ENCODE results near the gene GIMAP1.

The GIMAP1 gene

DNA sequence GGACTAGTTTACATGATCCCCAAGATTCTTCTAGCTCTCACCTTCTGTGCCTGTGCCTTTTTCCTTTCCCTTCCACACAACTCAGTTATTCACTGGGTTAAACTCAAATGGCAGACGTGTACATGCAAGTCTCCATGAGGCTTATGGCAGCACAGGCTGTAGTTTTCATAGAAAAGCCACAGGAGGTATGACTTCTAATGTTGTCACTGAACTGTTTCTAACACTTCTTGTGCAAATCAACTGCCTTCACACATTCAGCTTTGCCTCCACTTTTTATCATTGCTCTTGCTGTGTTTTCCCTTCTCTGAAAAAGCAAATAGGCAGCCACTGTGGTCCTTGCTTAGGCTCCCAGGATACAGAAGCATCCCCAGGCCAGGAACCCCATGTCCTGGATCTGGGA is 15.5 kb downstream of the GIMAP1 start:
- ATAC-seq (replicated peaks), result peak; percentile 69
- no peak for DNase-seq
- Mint-ChIP-seq H3K9me3 (peaks cover 7 to 18% of the 10 kb centered on the region in 2 donors), H3K36me3 (ENCODE audit: insufficient read depth) (peaks cover 5% of the 10 kb centered on the region), H3K27me3 (no peaks in the 10 kb centered on the region), H3K4me3 (peak overlapping the region; percentile 70 to 71), H3K4me1 (ENCODE audit: low read depth in 2 of 2) (peaks cover 56 to 77% of the 10 kb centered on the region in 2 donors), H3K27ac (peak overlapping the region; percentile 87 to 93)

- peak overlapping the region; percentile 70 to 71 for H3K4me3 Mint-ChIP-seq
- peaks cover 8% of the 10 kb centered on the region for H3K36me3 Mint-ChIP-seq (ENCODE audit: insufficient read depth)
- H3K4me1 Mint-ChIP-seq (ENCODE audit: low read depth in 2 of 2), result peaks cover 51 to 71% of the 10 kb centered on the region in 2 donors
- H3K27me3 Mint-ChIP-seq, result no peaks in the 10 kb centered on the region
- peak overlapping the region; percentile 87 to 93 for H3K27ac Mint-ChIP-seq
- DNase-seq, result no peak
- peaks cover 1 to 11% of the 10 kb centered on the region in 2 donors for H3K9me3 Mint-ChIP-seq
- ATAC-seq (replicated peaks), result peak; percentile 58
These were observed 16.5 kb downstream of the GIMAP1 start for GRCh38 chr7:150732786-150733481.

DNA sequence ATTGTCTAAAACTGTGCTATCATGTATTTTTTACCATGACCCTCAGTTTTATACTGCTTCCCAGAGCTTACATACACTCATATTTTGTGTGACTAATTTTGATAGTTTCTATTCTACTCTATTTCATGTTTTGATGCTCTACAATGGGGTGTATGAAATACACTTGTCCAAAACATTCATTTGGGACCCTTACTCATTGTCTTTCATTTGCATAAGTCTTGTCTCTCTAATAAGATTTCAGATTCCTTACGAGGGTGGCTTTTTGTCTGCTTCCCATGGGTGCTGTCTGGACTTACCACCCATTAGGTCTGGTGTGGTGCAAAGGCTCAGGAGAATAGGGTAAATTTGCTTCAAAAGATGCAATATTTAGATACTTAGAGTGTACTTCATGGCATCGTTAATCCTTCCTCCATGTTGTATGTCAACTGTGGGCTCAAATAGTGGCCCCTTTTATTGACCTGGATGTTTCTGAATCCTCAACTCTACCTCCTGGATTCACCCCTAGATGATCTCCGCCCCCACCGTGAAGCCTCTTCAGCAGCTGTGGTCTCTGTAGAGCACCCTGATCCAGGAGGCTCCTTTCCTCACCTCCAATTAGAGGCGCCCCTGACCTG is 17.2 kb downstream of the GIMAP1 start:
- Mint-ChIP-seq H3K4me3 (peak overlapping the region; percentile 1 to 71), H3K36me3 (ENCODE audit: insufficient read depth) (peaks cover 13% of the 10 kb centered on the region), H3K27ac (peak overlapping the region; percentile 87 to 93), H3K9me3 (peaks cover 0 to 4% of the 10 kb centered on the region in 2 donors), H3K27me3 (no peaks in the 10 kb centered on the region), H3K4me1 (ENCODE audit: low read depth in 2 of 2) (peaks cover 51 to 69% of the 10 kb centered on the region in 2 donors)
- ATAC-seq (replicated peaks), result no peak
- no peak for DNase-seq

- H3K4me1 Mint-ChIP-seq (ENCODE audit: low read depth in 2 of 2), result peaks cover 52 to 72% of the 10 kb centered on the region in 2 donors
- H3K27me3 Mint-ChIP-seq, result no peaks in the 10 kb centered on the region
- ATAC-seq (replicated peaks) (no peak), DNase-seq (no peak)
- H3K27ac Mint-ChIP-seq, result peak overlapping the region; percentile 87 to 94
- H3K4me3 Mint-ChIP-seq, result peak overlapping the region; percentile 1 to 71
- H3K36me3 Mint-ChIP-seq (ENCODE audit: insufficient read depth), result peaks cover 19% of the 10 kb centered on the region
- no peaks in the 10 kb centered on the region for H3K9me3 Mint-ChIP-seq
These were observed 17.8 kb downstream of the GIMAP1 start for GRCh38 chr7:150734254-150734653.

DNA sequence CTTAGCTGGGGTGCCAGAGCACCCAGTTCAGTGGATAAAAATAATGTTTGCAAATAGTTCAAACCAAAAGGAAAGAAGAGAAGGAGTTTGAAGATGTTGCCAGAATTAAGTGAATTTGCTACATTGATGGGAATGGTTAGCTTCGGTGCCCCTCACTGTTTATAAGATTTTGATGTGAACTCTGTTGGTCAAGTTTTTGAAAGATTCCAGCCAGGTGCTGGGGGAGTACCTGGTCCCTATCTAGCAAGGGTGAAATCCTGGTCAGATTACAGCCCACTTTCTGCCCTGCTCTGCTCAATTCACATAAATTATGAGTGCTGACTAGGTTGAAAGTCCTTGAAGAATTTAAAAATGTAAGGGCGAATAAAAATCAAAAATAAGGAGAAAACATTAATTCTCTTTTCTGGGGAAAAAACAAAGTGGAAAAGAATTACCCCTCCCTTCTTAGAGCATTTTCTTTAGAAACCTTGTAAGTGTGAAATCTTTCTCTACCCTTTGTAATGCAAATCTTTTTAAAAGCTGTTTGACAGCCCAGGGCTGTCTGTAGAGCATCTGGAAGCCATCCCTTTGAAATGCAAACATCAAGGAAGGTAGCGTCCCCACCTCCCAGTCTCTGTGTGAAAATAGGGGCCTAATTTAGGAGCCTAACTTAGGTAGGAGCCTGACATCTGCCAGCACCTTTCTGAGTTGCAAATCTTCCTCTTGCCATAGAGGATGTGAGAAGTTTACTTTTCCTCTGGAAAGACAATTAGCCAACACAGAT is 19.4 kb downstream of the GIMAP1 start:
- peaks cover 31% of the 10 kb centered on the region for H3K36me3 Mint-ChIP-seq (ENCODE audit: insufficient read depth)
- H3K27me3 Mint-ChIP-seq, result no peaks in the 10 kb centered on the region
- ATAC-seq (replicated peaks) (no peak), DNase-seq (no peak)
- H3K4me3 Mint-ChIP-seq, result peak overlapping the region; percentile 82 to 98
- peak overlapping the region; percentile 85 to 94 for H3K27ac Mint-ChIP-seq
- H3K9me3 Mint-ChIP-seq, result no peaks in the 10 kb centered on the region
- H3K4me1 Mint-ChIP-seq (ENCODE audit: low read depth in 2 of 2), result peaks cover 55 to 76% of the 10 kb centered on the region in 2 donors

DNA sequence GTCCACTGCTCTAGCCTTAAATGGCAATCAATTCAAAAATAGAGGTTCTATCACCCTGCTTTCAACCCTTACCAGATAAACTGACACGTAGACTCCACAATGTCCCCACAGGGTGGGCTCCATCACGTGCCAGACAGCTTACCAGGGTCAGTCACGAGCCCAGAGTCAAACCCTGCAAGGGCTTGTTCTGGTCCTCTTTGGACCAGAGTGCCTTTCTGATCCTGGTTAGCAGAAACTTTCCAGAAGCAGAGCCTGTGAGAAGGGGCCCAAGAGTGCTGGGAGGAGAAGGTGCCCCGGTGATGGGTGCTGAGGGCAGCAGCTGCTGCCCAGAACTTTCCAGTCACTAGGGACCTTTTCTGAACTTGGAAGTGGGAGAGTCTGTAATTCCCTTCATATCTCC is 20.5 kb downstream of the GIMAP1 start:
- no peak for DNase-seq
- Mint-ChIP-seq H3K27ac (peak overlapping the region; percentile 85 to 94), H3K27me3 (no peaks in the 10 kb centered on the region), H3K4me3 (peak overlapping the region; percentile 82 to 98), H3K4me1 (ENCODE audit: low read depth in 2 of 2) (peaks cover 62 to 79% of the 10 kb centered on the region in 2 donors), H3K36me3 (ENCODE audit: insufficient read depth) (peaks cover 41% of the 10 kb centered on the region), H3K9me3 (no peaks in the 10 kb centered on the region)
- ATAC-seq (replicated peaks), result peak; percentile 15

- H3K4me3 Mint-ChIP-seq, result peak within 1 kb of the TSS; percentile 82 to 98
- DNase-seq (no peak), ATAC-seq (replicated peaks) (peak; percentile 71)
- H3K4me1 Mint-ChIP-seq (ENCODE audit: low read depth in 2 of 2), result peaks cover 63 to 79% of the 10 kb centered on the region in 2 donors
- no peaks in the 10 kb centered on the region for H3K9me3 Mint-ChIP-seq
- peak within 1 kb of the TSS; percentile 85 to 94 for H3K27ac Mint-ChIP-seq
- peaks cover 47% of the 10 kb centered on the region for H3K36me3 Mint-ChIP-seq (ENCODE audit: insufficient read depth)
- H3K27me3 Mint-ChIP-seq, result no peaks in the 10 kb centered on the region
These were observed 21.0 kb downstream of the GIMAP1 start, which contains the start of gene GIMAP5 for GRCh38 chr7:150737265-150738055. Gene GIMAP5, plus strand, starts transcription at chr7:150737418. Its CDS starts 3,467 bp downstream, at chr7:150740885.

DNA sequence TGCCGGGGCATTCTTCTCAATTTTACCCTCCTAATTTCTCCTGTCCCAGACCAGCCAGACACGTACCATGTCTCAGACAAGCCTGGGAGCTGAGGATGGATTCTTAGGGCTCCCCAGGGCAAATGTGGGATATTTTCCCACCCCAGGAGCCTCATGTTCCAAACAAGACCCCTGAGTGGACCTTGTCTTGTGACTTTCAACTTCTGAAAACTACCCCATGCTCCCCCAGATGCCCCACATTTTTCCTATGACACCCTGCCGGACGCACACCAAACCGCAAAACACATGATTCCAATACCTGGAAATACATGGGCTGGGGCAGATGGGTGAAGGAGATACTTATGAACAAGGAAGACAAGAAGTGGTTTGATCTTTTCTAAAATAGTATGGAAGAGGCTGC is 21.7 kb downstream of the GIMAP1 start:
- Mint-ChIP-seq H3K27ac (peak overlapping the region; percentile 85 to 94), H3K27me3 (no peaks in the 10 kb centered on the region), H3K4me1 (ENCODE audit: low read depth in 2 of 2) (peaks cover 62 to 79% of the 10 kb centered on the region in 2 donors), H3K36me3 (ENCODE audit: insufficient read depth) (peaks cover 54% of the 10 kb centered on the region), H3K4me3 (peak overlapping the region; percentile 82 to 98), H3K9me3 (no peaks in the 10 kb centered on the region)
- ATAC-seq (replicated peaks) (no peak), DNase-seq (no peak)

DNA sequence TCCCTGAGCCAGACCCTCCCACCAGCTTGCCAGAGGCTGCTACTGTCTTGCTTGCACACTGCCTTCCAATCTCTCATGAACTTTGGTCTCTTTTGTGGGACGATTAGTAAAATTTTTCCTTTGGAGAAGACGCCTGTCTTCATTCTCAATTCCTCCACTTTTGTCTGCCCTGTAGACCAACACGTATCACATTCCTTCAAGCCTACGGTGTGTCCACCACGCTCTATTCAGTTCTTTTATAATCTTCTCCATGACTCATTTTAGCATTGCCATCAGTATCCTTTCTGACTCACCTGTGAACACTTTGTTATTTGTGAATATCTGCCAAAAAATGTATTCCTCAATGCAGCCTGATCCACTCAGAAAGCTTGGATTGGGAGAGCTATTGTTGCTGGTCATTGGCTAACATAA is 22.2 kb downstream of the GIMAP1 start:
- H3K27ac Mint-ChIP-seq, result peak overlapping the region; percentile 85 to 94
- H3K9me3 Mint-ChIP-seq, result no peaks in the 10 kb centered on the region
- no peak for ATAC-seq (replicated peaks)
- H3K4me3 Mint-ChIP-seq, result peak overlapping the region; percentile 82 to 98
- no peaks in the 10 kb centered on the region for H3K27me3 Mint-ChIP-seq
- DNase-seq, result no peak
- peaks cover 63 to 79% of the 10 kb centered on the region in 2 donors for H3K4me1 Mint-ChIP-seq (ENCODE audit: low read depth in 2 of 2)
- H3K36me3 Mint-ChIP-seq (ENCODE audit: insufficient read depth), result peaks cover 59% of the 10 kb centered on the region

DNA sequence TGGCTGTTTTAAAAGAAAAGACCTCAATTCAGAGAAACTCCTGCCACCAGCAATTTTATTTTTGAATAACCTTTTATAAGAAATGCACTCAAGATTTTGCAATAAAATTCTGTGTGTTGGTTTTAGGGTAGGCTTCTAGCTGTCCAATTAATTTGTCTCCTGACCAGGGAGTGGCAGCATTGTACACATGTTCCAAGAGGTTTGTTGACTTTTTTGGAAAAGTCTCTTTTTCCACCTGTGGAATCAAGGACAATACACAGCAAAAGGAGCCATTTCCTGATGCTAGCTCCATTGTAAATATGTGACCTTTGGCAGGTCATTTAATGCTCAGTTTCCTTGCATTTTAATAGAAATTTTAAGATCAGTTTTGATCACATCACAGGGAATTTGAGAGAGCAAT is 22.6 kb downstream of the GIMAP1 start:
- no peaks in the 10 kb centered on the region for H3K9me3 Mint-ChIP-seq
- DNase-seq (no peak), ATAC-seq (replicated peaks) (no peak)
- H3K36me3 Mint-ChIP-seq (ENCODE audit: insufficient read depth), result peaks cover 63% of the 10 kb centered on the region
- H3K27me3 Mint-ChIP-seq, result no peaks in the 10 kb centered on the region
- H3K27ac Mint-ChIP-seq, result peak overlapping the region; percentile 85 to 94
- H3K4me1 Mint-ChIP-seq (ENCODE audit: low read depth in 2 of 2), result peaks cover 65 to 79% of the 10 kb centered on the region in 2 donors
- peak overlapping the region; percentile 82 to 98 for H3K4me3 Mint-ChIP-seq

DNA sequence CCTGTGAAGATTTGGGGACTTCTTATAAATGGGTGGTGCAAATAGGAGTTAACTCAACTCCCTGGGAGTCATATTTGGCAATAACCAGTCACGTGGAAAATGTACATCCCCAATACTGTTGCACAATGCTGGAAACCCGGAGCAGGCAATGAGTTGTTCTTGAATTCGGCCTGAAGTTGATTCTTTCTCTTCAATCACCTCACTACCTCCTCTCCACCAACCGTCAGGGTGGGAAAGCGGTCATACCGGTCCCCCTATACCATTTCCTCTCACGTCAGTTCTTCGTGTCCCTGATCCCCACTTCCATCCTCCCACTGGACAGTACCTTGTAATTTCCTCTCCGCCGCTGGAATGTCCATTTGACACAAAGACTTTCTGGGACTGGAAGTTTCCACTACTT is 23.6 kb downstream of the GIMAP1 start:
- ATAC-seq (replicated peaks), result peak; percentile 8
- Mint-ChIP-seq H3K36me3 (ENCODE audit: insufficient read depth) (peaks cover 73% of the 10 kb centered on the region), H3K4me1 (ENCODE audit: low read depth in 2 of 2) (peaks cover 63 to 79% of the 10 kb centered on the region in 2 donors), H3K27ac (peak overlapping the region; percentile 85 to 94), H3K4me3 (peak overlapping the region; percentile 82 to 98), H3K9me3 (no peaks in the 10 kb centered on the region), H3K27me3 (no peaks in the 10 kb centered on the region)
- DNase-seq, result no peak

GRCh38 chr7:150742286-150742968 is 26.0 kb downstream of the GIMAP1 start:
- peak overlapping the region; percentile 82 to 98 for H3K4me3 Mint-ChIP-seq
- DNase-seq, result no peak
- H3K27me3 Mint-ChIP-seq, result no peaks in the 10 kb centered on the region
- H3K4me1 Mint-ChIP-seq (ENCODE audit: low read depth in 2 of 2), result peaks cover 70 to 83% of the 10 kb centered on the region in 2 donors
- H3K27ac Mint-ChIP-seq, result peak overlapping the region; percentile 85 to 94
- peaks cover 77% of the 10 kb centered on the region for H3K36me3 Mint-ChIP-seq (ENCODE audit: insufficient read depth)
- no peaks in the 10 kb centered on the region for H3K9me3 Mint-ChIP-seq
- ATAC-seq (replicated peaks), result no peak

All from effector memory CD8-positive, alpha-beta T cell (primary cell).